ENCODE data around the gene GDF2.

GRCh38 chr10:47368431-47369180, 46.4 kb downstream of the GDF2 start:
- TF ChIP-seq, protein P1, sequence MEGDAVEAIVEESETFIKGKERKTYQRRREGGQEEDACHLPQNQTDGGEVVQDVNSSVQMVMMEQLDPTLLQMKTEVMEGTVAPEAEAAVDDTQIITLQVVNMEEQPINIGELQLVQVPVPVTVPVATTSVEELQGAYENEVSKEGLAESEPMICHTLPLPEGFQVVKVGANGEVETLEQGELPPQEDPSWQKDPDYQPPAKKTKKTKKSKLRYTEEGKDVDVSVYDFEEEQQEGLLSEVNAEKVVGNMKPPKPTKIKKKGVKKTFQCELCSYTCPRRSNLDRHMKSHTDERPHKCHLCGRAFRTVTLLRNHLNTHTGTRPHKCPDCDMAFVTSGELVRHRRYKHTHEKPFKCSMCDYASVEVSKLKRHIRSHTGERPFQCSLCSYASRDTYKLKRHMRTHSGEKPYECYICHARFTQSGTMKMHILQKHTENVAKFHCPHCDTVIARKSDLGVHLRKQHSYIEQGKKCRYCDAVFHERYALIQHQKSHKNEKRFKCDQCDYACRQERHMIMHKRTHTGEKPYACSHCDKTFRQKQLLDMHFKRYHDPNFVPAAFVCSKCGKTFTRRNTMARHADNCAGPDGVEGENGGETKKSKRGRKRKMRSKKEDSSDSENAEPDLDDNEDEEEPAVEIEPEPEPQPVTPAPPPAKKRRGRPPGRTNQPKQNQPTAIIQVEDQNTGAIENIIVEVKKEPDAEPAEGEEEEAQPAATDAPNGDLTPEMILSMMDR (IDR thresholded peaks at IDR 0.05), result no peak
- TF ChIP-seq POLR2A (IDR thresholded peaks at IDR 0.05), result no peak

Measured in thyroid gland (tissue), 4 donors.